ENCODE data around the gene EPO.

GRCh38 chr7:100759357-100760171, 39.3 kb downstream of the EPO start:
- TF ChIP-seq POLR2AphosphoS5 (IDR thresholded peaks at IDR 0.05; ENCODE audit: low read depth, low read length) (no peak), POLR2A (IDR thresholded peaks at IDR 0.05; ENCODE audit: low read depth, low read length) (no peak), TAF1 (IDR thresholded peaks at IDR 0.05; ENCODE audit: borderline replicate concordance, low read depth, low read length) (no peak)

Data from GM12892 (cell line).